Activated CD4-positive, alpha-beta T cell treated with anti-CD3 and anti-CD28 coated beads, Interleukin-2, amount 50 U/mL, for 1 hour (primary cell): ENCODE data around the gene GLP2R.
"Not testable (repeated sequence)": the region's sequence is repeated elsewhere in the genome, so short reads cannot be mapped to it uniquely, and the experiment has no call there.

Experiments used
- DNase-seq: peaks from one replicate; pipeline ENCODE4 v3.0.0-alpha.2; 2020

Gene GLP2R, protein sequence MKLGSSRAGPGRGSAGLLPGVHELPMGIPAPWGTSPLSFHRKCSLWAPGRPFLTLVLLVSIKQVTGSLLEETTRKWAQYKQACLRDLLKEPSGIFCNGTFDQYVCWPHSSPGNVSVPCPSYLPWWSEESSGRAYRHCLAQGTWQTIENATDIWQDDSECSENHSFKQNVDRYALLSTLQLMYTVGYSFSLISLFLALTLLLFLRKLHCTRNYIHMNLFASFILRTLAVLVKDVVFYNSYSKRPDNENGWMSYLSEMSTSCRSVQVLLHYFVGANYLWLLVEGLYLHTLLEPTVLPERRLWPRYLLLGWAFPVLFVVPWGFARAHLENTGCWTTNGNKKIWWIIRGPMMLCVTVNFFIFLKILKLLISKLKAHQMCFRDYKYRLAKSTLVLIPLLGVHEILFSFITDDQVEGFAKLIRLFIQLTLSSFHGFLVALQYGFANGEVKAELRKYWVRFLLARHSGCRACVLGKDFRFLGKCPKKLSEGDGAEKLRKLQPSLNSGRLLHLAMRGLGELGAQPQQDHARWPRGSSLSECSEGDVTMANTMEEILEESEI

DNA sequence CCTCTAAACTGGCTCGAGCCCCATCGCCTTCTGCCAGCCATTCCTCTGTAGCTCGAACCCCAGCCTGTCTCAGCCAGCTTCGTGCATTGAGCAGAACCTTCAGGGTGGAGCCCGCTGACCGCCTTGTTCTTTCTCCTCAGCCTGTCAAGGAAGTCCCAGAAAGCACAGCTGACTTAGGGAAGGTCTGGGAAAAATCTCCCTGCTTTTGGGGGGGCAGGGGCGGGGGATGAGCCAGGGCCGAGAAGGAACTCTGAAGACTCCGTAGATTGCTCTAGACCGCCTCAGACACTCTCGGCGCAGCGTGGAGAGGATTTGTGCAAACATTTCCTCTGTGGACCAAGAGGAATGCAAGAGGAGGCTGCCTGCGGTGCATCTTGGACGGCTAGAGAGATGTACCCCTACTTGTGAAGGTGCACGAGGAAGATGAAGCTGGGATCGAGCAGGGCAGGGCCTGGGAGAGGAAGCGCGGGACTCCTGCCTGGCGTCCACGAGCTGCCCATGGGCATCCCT, at the start of gene GLP2R:
GLP2R (plus strand) TSS at position 284 of the 510 bp plus-strand sequence; CDS start at position 424, 140 bp downstream.
- no peak for DNase-seq

DNA sequence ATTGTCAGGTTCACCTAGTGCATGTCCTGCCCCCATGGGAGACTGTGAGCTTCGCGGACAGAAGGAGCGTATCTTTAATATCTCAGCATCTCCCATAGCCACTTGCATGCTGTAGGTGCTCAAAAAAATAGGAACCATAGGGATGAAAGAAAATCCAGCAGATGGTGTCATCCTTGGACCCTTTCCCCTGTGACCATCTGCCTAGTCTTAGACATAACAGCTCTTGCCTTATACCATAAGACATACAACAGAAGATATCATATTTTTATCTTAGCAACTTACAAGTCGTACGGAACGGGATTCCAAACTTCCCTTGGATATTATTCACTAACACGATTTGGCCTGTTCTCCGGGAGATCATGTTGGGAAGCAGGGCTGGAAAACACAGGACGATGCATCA, 48.8 kb upstream of the GLP2R start:
- DNase-seq = no peak

GRCh38 chr17:9780552-9780951, 45.2 kb upstream of the GLP2R start:
- DNase-seq = no peak

DNA sequence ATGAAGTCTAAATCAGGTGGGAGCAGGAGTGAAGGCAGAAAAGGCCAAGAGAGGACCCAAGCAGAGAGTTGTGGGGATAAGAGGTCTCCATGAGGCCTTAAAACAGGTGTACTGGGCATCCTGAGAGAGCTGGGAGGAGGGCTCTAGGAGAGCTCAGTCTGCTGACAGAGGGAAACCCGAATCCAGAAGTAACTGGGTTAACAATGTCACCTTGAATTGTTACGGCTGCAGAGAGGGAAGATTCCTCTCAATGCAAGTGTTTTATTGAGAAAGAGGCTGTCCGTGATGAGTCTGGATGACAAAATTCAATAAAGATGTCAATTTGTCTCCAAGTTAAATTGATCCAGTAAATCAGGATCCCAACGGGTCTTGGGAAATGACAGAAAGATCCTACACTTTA, 42.7 kb upstream of the GLP2R start:
- no peak for DNase-seq

DNA sequence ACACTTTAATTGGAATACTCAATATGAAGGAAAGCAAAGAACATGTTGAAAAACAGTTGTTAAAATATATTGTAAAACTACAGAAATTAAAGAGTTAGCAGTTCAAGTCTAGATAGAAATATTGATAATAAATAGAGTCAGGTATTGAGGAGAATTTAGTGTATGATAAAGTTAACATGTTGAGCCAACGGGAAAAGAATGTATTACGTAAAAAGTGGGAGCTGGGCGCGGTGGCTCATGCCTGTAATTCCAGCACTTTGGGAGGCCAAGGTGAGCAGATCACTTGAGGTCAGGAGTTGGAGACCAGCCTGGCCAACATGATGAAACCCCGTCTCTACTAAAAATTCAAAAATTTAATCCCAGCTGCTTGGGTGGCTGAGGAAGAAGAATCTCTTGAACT, 42.3 kb upstream of the GLP2R start:
- not testable (repeated sequence) for DNase-seq

- no peak for DNase-seq
These were observed 41.2 kb upstream of the GLP2R start for GRCh38 chr17:9784544-9784943.

GRCh38 chr17:9788601-9789000, 37.1 kb upstream of the GLP2R start:
- DNase-seq = no peak

GRCh38 chr17:9790316-9790715, 35.4 kb upstream of the GLP2R start:
- DNase-seq = no peak

GRCh38 chr17:9790889-9791876, 34.5 kb upstream of the GLP2R start, which contains the start of gene DHRS7C:
Gene DHRS7C (minus strand): TSS chr17:9791592. CDS start chr17:9791284, 308 bp downstream.
- DNase-seq = no peak

DNA sequence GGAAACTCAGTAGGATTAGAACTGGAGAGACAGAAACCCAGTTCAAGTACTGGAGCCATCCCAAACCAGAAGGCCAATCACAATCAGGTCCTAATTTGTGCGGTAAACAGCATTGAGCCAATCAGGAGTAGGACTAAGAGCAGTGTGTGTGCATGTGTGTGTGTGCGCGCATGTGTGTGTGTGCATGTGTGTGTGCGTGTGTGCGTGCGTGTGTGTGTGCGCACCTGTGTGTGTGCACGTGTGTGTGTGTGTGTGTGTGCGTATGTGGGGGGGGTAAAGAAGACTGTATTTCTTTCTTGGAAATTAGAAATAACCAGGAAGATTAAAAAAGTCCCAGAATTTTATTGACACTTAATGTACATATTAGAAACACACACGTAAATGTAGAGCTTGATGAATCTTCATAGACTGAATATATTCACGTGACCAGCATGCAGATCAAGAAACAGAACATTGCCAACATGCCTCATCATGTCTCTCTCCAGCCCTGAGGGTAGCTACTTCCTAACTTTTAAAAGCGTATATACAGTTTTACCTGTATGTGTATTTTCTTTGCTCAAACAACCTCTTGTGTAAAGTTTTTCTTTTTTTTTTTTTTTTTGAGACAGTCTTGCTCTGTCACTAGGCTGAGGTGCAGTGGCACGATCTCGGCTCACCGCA, 33.4 kb upstream of the GLP2R start:
- no peak for DNase-seq

DNA sequence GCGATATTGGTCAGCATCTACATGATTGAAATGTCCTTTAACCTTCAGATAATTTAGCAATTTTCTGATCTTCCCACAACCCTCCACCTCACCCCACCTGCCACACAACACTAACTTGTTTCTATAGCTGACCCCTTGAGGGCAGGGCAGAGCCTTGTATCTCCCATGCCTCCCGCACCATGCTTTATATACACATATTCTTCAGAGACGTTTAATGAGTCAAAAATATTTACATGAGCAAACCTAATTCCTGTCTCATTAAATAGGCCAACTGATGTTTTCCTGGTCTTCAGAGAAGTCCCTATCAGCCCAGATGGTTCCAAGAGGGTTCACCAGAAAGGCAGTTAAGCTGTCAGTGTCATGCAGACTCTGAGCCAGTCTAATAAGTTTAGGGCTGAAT, 27.7 kb upstream of the GLP2R start:
- no peak for DNase-seq

- no peak for DNase-seq
These were observed 27.0 kb upstream of the GLP2R start for GRCh38 chr17:9798724-9799123.

DNA sequence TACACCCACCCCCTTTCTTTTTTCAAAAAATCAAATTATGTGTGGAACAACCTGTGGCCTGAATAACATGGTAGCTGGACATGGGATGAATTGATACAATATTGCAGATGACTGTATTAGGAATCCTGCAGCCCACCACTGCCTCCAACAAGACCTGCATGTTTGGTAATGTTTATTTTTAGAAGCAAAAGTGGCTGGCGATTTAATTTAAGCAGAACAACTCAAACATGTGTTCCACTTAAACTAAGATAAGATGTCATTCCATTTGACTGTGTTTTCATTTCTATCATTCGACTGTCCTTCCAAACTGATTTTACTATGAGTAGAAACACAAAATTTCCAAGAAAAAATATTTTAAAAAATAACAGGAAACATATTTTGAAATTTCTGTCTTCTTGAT, 24.2 kb upstream of the GLP2R start:
- no peak for DNase-seq

DNA sequence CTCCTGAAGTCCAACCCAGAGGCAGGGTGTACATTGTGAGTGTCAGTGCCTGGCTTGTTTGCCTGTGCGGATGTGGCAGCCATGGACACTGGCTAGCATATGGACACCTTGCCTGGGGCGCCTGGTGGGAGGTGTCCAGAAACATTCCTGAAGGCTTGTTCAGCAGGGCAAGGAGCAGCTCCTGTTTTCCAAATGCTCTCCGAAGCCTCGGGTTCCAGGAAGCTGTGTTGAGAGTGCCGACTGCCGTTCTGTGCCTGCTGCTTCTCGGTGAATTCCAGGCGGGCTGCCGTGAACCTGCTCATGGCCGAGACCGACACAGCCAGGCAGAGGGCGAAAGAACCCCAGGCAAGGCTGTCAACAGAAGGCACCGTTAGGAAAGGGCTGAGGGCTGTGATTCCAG, 23.4 kb upstream of the GLP2R start:
- no peak for DNase-seq

- no peak for DNase-seq
These were observed 23.0 kb upstream of the GLP2R start for GRCh38 chr17:9802697-9803096.

GRCh38 chr17:9805769-9806168, 20.0 kb upstream of the GLP2R start:
- DNase-seq = no peak

GRCh38 chr17:9806699-9807098, 19.0 kb upstream of the GLP2R start:
- DNase-seq = no peak

GRCh38 chr17:9809409-9809808, 16.3 kb upstream of the GLP2R start:
- no peak for DNase-seq

DNA sequence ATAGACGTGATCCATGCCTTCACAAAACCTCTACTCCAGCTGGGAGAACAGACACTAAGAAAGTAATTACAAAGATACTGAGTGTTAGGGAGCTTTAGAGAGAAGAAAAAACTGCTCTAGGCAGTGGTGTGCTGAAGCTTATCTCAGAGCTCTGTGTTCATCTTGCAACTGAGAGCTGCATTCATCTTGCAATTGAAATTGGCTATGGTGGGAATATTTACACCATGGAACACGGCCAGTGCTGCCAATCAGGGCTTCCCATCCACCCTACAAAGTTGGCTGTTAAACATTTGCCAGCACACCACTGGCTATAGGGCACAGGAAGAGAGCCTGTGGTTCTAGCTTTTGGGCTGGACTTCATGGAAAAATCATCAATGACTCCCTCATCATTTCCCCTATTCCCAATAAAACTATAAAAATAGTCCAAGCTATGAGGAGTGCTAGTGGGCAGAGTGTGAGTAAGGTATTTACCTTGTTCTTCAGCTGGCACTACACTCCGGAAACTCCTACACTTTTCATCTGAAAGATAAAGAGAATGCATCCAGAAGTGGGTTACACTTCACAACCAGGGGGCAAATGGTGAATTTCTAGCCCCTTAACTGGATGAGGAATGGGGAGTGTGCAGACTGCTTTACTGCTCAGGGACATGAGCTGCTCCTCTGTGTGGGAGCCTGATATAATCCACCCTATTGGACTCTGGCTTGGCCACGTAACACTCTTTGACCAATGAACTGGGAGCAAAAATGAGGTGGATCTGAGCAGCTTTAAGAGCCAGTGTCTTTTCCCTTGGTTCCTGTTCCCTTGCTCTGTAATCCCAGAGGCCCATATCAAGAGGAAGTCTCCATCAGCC, 15.4 kb upstream of the GLP2R start:
- DNase-seq = no peak

DNA sequence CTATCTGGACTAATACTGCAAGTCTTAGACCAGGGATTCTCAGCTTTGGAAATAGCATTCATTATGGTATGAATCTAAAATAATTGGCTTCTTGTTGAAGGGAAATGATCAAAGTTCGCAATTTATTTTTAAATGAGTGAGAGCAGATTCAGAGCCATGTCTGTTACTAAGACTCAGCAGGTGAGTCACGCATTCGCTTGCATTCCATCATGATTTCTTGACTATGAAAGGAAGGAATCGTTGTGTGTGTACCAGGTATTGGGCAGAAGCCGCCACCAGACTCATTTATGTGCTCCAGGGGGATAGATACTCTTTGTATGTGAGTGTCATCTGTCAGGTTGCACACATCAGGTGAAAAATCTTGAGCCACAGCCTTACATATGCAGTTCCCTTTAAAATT, 14.6 kb upstream of the GLP2R start:
- DNase-seq = no peak

GRCh38 chr17:9811537-9811936, 14.2 kb upstream of the GLP2R start:
- DNase-seq = no peak

GRCh38 chr17:9813166-9813565, 12.6 kb upstream of the GLP2R start:
- no peak for DNase-seq
